HG03095 (cell line): ENCODE data around the gene OAT.

Experiments used
- ATAC-seq: cut with Tn5 transposase; IDR thresholded peaks from one replicate; pipeline ENCODE4 v1.9.1; 2021; ENCODE audit warnings: moderate library complexity; ENCODE audit not compliant: unreplicated experiment

OAT gene

GRCh38 chr10:124418726-124419501 lies at the start of gene OAT:
Gene OAT (minus strand): TSS chr10:124418923. CDS start chr10:124412171, 6,752 bp downstream.
- ATAC-seq: peak; percentile 98

GRCh38 chr10:124467165-124467564 lies 48.4 kb upstream of the OAT start:
- ATAC-seq: no peak

GRCh38 chr10:124465777-124466488 lies 47.2 kb upstream of the OAT start:
- no peak for ATAC-seq

GRCh38 chr10:124465003-124465776 lies 46.5 kb upstream of the OAT start:
- peak; percentile 58 for ATAC-seq

- no peak for ATAC-seq
Measured at GRCh38 chr10:124464028-124464965, 45.6 kb upstream of the OAT start.

- no peak for ATAC-seq
Measured at GRCh38 chr10:124462348-124462695, 43.6 kb upstream of the OAT start.

GRCh38 chr10:124461642-124462347 lies 43.1 kb upstream of the OAT start, which contains the start of gene LHPP:
Gene LHPP (plus strand): TSS chr10:124461823. CDS start chr10:124461863, 40 bp downstream.
- peak; percentile 95 for ATAC-seq

GRCh38 chr10:124460144-124460543 lies 41.4 kb upstream of the OAT start:
- ATAC-seq: no peak

- ATAC-seq: no peak
Measured at GRCh38 chr10:124459395-124459794, 40.7 kb upstream of the OAT start.

- no peak for ATAC-seq
Measured at GRCh38 chr10:124458889-124459288, 40.2 kb upstream of the OAT start.

- ATAC-seq: no peak
Measured at GRCh38 chr10:124458473-124458872, 39.8 kb upstream of the OAT start.

GRCh38 chr10:124455441-124455840 lies 36.7 kb upstream of the OAT start:
- no peak for ATAC-seq

GRCh38 chr10:124453960-124454610 lies 35.4 kb upstream of the OAT start:
- no peak for ATAC-seq

- no peak for ATAC-seq
Measured at GRCh38 chr10:124451276-124451675, 32.6 kb upstream of the OAT start.

GRCh38 chr10:124450783-124451057 lies 32.0 kb upstream of the OAT start:
- no peak for ATAC-seq

GRCh38 chr10:124450012-124450782 lies 31.5 kb upstream of the OAT start, which contains the start of gene NKX1-2:
Gene NKX1-2 (minus strand): TSS chr10:124450035. CDS start chr10:124449943, 92 bp downstream.
- ATAC-seq: no peak

- no peak for ATAC-seq
Measured at GRCh38 chr10:124449170-124450011, 30.7 kb upstream of the OAT start.

- ATAC-seq: no peak
Measured at GRCh38 chr10:124448696-124449169, 30.0 kb upstream of the OAT start.
